Measurements from ENCODE around the gene MYO3B.

The MYO3B gene

GRCh38 chr2:170155022-170155722, 22.8 kb upstream of the MYO3B start:
- peak; percentile 54 for DNase-seq (ENCODE audit: low read depth)
- H3K4me3 ChIP-seq (ENCODE audit: low read length) = no peak overlapping the region
- TF ChIP-seq CTCF (IDR thresholded peaks at IDR 0.05; ENCODE audit: insufficient read depth, low read depth, low read length, missing control alignments) = peak; percentile 4

GRCh38 chr2:170155723-170156253, 22.2 kb upstream of the MYO3B start:
- no peak overlapping the region for H3K4me3 ChIP-seq (ENCODE audit: low read length)
- no peak for DNase-seq (ENCODE audit: low read depth)

GRCh38 chr2:170156592-170156991, 21.4 kb upstream of the MYO3B start:
- H3K4me3 ChIP-seq (ENCODE audit: low read length) = no peak overlapping the region
- no peak for TF ChIP-seq CTCF (IDR thresholded peaks at IDR 0.05; ENCODE audit: insufficient read depth, low read depth, low read length, missing control alignments)
- no peak for DNase-seq (ENCODE audit: low read depth)

More at GRCh38 chr2:170155723-170156253, 22.2 kb upstream of the MYO3B start:
- TF ChIP-seq CTCF (IDR thresholded peaks at IDR 0.05; ENCODE audit: insufficient read depth, low read depth, low read length, missing control alignments) = peak; percentile 2

GRCh38 chr2:170157025-170157684, 20.8 kb upstream of the MYO3B start:
- DNase-seq (ENCODE audit: low read depth) = peak; percentile 60
- no peak for TF ChIP-seq CTCF (IDR thresholded peaks at IDR 0.05; ENCODE audit: insufficient read depth, low read depth, low read length, missing control alignments)
- no peak overlapping the region for H3K4me3 ChIP-seq (ENCODE audit: low read length)

- no peak for TF ChIP-seq CTCF (IDR thresholded peaks at IDR 0.05; ENCODE audit: insufficient read depth, low read depth, low read length, missing control alignments)
- no peak for DNase-seq (ENCODE audit: low read depth)
- H3K4me3 ChIP-seq (ENCODE audit: low read length) = no peak overlapping the region
Measured at GRCh38 chr2:170159060-170159459, 18.9 kb upstream of the MYO3B start.

GRCh38 chr2:170161516-170162270, 16.3 kb upstream of the MYO3B start:
- TF ChIP-seq CTCF (IDR thresholded peaks at IDR 0.05; ENCODE audit: insufficient read depth, low read depth, low read length, missing control alignments) = no peak
- H3K4me3 ChIP-seq (ENCODE audit: low read length) = no peak overlapping the region
- DNase-seq (ENCODE audit: low read depth) = no peak

Data from epithelial cell of esophagus (primary cell).